Naive thymus-derived CD8-positive, alpha-beta T cell (primary cell): ENCODE data around the gene ZNF212. TPM values are rescaled to one million over a fixed set of nuclear protein-coding genes. Genes with fewer than 3 reads are reported as not detected.
"Not testable (repeated sequence)": the region's sequence is repeated elsewhere in the genome, so short reads cannot be mapped to it uniquely, and the experiment has no call there.

Experiments used
- ATAC-seq, 2 donors: fragments of 150-1000 bp; cut with Tn5 transposase in 1 of 2; sonication (Bioruptor Pico), chemical (Tn5 transposase) in 1 of 2; 1 replicate in 1 of 2; 2 replicates in 1 of 2; pipeline ENCODE4 v1.10.0; 2021; ENCODE audit warnings: mild to moderate bottlenecking in 2 of 2, moderate library complexity in 2 of 2
- POLR2A ChIA-PET: fragments of 350-600 bp; sonication (Branson Sonifier 250); formaldehyde crosslinking; loops from one replicate; lab custom pipeline; 2021; ENCODE audit warnings: antibody characterized with exemption; lab: Charles Lee
- DNase-seq, 10 donors: peaks; one replicate each; pipeline versions ENCODE4 v3.0.0 to v3.0.0-alpha.2; 2020 to 2022
- H3K27ac Mint-ChIP-seq, 10 donors: one replicate each; pipeline ENCODE4 v1.8.0; 2020 to 2022; ENCODE audit warnings: mild to moderate bottlenecking in 10 of 10, mixed read lengths in 10 of 10, moderate library complexity in 4 of 10, inconsistent platforms in 1 of 10
- H3K27me3 Mint-ChIP-seq, 5 donors: one replicate each; pipeline ENCODE4 v1.8.0; 2021 to 2022; ENCODE audit warnings: mixed read lengths in 5 of 5
- H3K36me3 Mint-ChIP-seq, 3 donors: one replicate each; pipeline ENCODE4 v1.8.0; 2020 to 2022; ENCODE audit warnings: mixed read lengths in 3 of 3, mild to moderate bottlenecking in 2 of 3, inconsistent platforms in 1 of 3
- H3K4me1 Mint-ChIP-seq, 4 donors: one replicate each; pipeline ENCODE4 v1.8.0; 2021 to 2022; ENCODE audit warnings: mixed read lengths in 4 of 4
- H3K4me3 Mint-ChIP-seq, 10 donors: one replicate each; pipeline ENCODE4 v1.8.0; 2020 to 2022; ENCODE audit warnings: mild to moderate bottlenecking in 10 of 10, mixed read lengths in 10 of 10, moderate library complexity in 6 of 10, inconsistent platforms in 1 of 10
- H3K9me3 Mint-ChIP-seq, 9 donors: one replicate each; pipeline ENCODE4 v1.8.0; 2020 to 2022; ENCODE audit warnings: mixed read lengths in 9 of 9, mild to moderate bottlenecking in 3 of 9, inconsistent platforms in 1 of 9, moderate library complexity in 1 of 9
- polyA plus RNA-seq, 3 donors: library from polyadenylated mRNA; unstranded; fragments of 300-500 nt; fragmentation: Illumina TruSeq; gene quantifications; one replicate each; pipeline ENCODE4 v1.2.3, GENCODE V29; 2021
- total RNA-seq, 8 experiments: library from RNA in 2 of 8; stranded (reverse) in 2 of 8; gene quantifications; one replicate each; pipeline ENCODE4 v1.2.3 and lab custom pipeline; 2021 to 2026

ZNF212 gene
- total and polyA plus RNA-seq, 5 experiments from 2014 or later: 2.9 to 19.7 (median 8.6) TPM

- H3K9me3 Mint-ChIP-seq: peaks cover 0 to 9% (median 0%) of the 10 kb centered on the region in 9 donors
- POLR2A ChIA-PET: interaction anchor here (0.6 to 0.8 kb wide), 6 partner anchors 8 to 620 kb away, joined by 3 to 7 read pairs (median 4); partner anchors contain the start of gene ZNF783
- no peak for ATAC-seq
- H3K4me3 Mint-ChIP-seq: peak overlapping the region in 8 of 10 donors; percentile 36 to 96 (median 70)
- H3K27ac Mint-ChIP-seq: peak overlapping the region in 1 of 10 donors; percentile 30
- peaks cover 15 to 63% (median 49%) of the 10 kb centered on the region in 4 donors for H3K4me1 Mint-ChIP-seq
- no peak for DNase-seq
- H3K27me3 Mint-ChIP-seq: peaks cover 0 to 3% (median 2%) of the 10 kb centered on the region in 5 donors
- peaks cover 6 to 10% (median 7%) of the 10 kb centered on the region in 3 donors for H3K36me3 Mint-ChIP-seq
Measured at GRCh38 chr7:149241696-149242095, 2.2 kb downstream of the ZNF212 start.

- H3K27ac Mint-ChIP-seq: peak overlapping the region in 2 of 10 donors; percentile 27 to 51
- H3K27me3 Mint-ChIP-seq: no peaks in the 10 kb centered on the region
- POLR2A ChIA-PET: no interaction called here
- ATAC-seq (no peak), DNase-seq (no peak)
- no peak overlapping the region for H3K4me3 Mint-ChIP-seq
- H3K36me3 Mint-ChIP-seq: peaks cover 6 to 25% (median 7%) of the 10 kb centered on the region in 3 donors
- peaks cover 19 to 65% (median 51%) of the 10 kb centered on the region in 4 donors for H3K4me1 Mint-ChIP-seq
- peaks cover 0 to 9% (median 0%) of the 10 kb centered on the region in 9 donors for H3K9me3 Mint-ChIP-seq
Measured at GRCh38 chr7:149245244-149245643, 5.8 kb downstream of the ZNF212 start.

GRCh38 chr7:149245744-149246143 lies 6.3 kb downstream of the ZNF212 start:
- H3K4me3 Mint-ChIP-seq: peak overlapping the region in 1 of 10 donors; percentile 24
- H3K9me3 Mint-ChIP-seq: peaks cover 0 to 9% (median 0%) of the 10 kb centered on the region in 9 donors
- no peak for ATAC-seq
- H3K4me1 Mint-ChIP-seq: peaks cover 15 to 60% (median 46%) of the 10 kb centered on the region in 4 donors
- POLR2A ChIA-PET: interaction anchor here (0.6 kb wide), 1 partner anchor 586 kb away, joined by 3 read pairs; no protein-coding TSS in a partner anchor
- peak overlapping the region in 4 of 10 donors; percentile 18 to 89 (median 43) for H3K27ac Mint-ChIP-seq
- no peak for DNase-seq
- H3K27me3 Mint-ChIP-seq: no peaks in the 10 kb centered on the region
- H3K36me3 Mint-ChIP-seq: peaks cover 6 to 30% (median 7%) of the 10 kb centered on the region in 3 donors

- POLR2A ChIA-PET: no interaction called here
- Mint-ChIP-seq H3K27me3 (no peaks in the 10 kb centered on the region), H3K9me3 (no peaks in the 10 kb centered on the region), H3K4me1 (peaks cover 12 to 40% (median 31%) of the 10 kb centered on the region in 4 donors), H3K4me3 (no peak overlapping the region), H3K27ac (peak overlapping the region in 4 of 10 donors; percentile 30 to 82 (median 45)), H3K36me3 (peaks cover 0 to 54% (median 8%) of the 10 kb centered on the region in 3 donors)
- ATAC-seq: no peak
- no peak for DNase-seq
Measured at GRCh38 chr7:149248777-149249176, 9.3 kb downstream of the ZNF212 start.

GRCh38 chr7:149250151-149250550 lies 10.7 kb downstream of the ZNF212 start:
- Mint-ChIP-seq H3K4me1 (peaks cover 12 to 28% (median 25%) of the 10 kb centered on the region in 4 donors), H3K36me3 (peaks cover 0 to 58% (median 8%) of the 10 kb centered on the region in 3 donors)
- H3K27ac Mint-ChIP-seq, H3K27me3 Mint-ChIP-seq, ATAC-seq, H3K9me3 Mint-ChIP-seq, DNase-seq, H3K4me3 Mint-ChIP-seq: not testable (repeated sequence)
- POLR2A ChIA-PET: interaction anchor here (0.7 kb wide), 1 partner anchor 9 kb away, joined by 7 read pairs; no protein-coding TSS in a partner anchor

- Mint-ChIP-seq H3K4me1 (peaks cover 12 to 19% (median 15%) of the 10 kb centered on the region in 4 donors), H3K36me3 (peaks cover 0 to 66% (median 8%) of the 10 kb centered on the region in 3 donors)
- H3K4me3 Mint-ChIP-seq, H3K27ac Mint-ChIP-seq, ATAC-seq, H3K9me3 Mint-ChIP-seq, DNase-seq, H3K27me3 Mint-ChIP-seq: not testable (repeated sequence)
- POLR2A ChIA-PET: interaction anchor here (0.6 to 1.0 kb wide), 3 partner anchors 10 to 201 kb away, joined by 3 to 4 read pairs (median 3); no protein-coding TSS in a partner anchor
Measured at GRCh38 chr7:149251518-149251917, 12.1 kb downstream of the ZNF212 start.

GRCh38 chr7:149252378-149252777 lies 12.9 kb downstream of the ZNF212 start:
- Mint-ChIP-seq H3K27ac (peak overlapping the region in 1 of 10 donors; percentile 5), H3K27me3 (no peaks in the 10 kb centered on the region), H3K4me1 (peaks cover 12 to 18% (median 14%) of the 10 kb centered on the region in 4 donors), H3K4me3 (no peak overlapping the region), H3K36me3 (peaks cover 0 to 66% (median 8%) of the 10 kb centered on the region in 3 donors), H3K9me3 (no peaks in the 10 kb centered on the region)
- no peak for ATAC-seq
- no peak for DNase-seq
- POLR2A ChIA-PET: interaction anchor here (0.6 to 1.1 kb wide), 3 partner anchors 11 to 17 kb away, joined by 3 read pairs; no protein-coding TSS in a partner anchor

- no peaks in the 10 kb centered on the region for H3K9me3 Mint-ChIP-seq
- ATAC-seq (no peak), DNase-seq (no peak)
- peaks cover 0 to 56% (median 8%) of the 10 kb centered on the region in 3 donors for H3K36me3 Mint-ChIP-seq
- H3K4me1 Mint-ChIP-seq: peaks cover under 1 to 7% (median 6%) of the 10 kb centered on the region in 4 donors
- POLR2A ChIA-PET: interaction anchor here (1.1 kb wide), 1 partner anchor 11 kb away, joined by 3 read pairs; no protein-coding TSS in a partner anchor
- no peak overlapping the region for H3K4me3 Mint-ChIP-seq
- no peaks in the 10 kb centered on the region for H3K27me3 Mint-ChIP-seq
- no peak overlapping the region for H3K27ac Mint-ChIP-seq
Measured at GRCh38 chr7:149253665-149254064, 14.2 kb downstream of the ZNF212 start.

GRCh38 chr7:149254181-149254858 lies 14.9 kb downstream of the ZNF212 start:
- ATAC-seq (no peak), DNase-seq (no peak)
- POLR2A ChIA-PET: no interaction called here
- Mint-ChIP-seq H3K27me3 (no peaks in the 10 kb centered on the region), H3K9me3 (no peaks in the 10 kb centered on the region), H3K4me1 (peaks cover 0 to 7% (median under 1%) of the 10 kb centered on the region in 4 donors), H3K36me3 (peaks cover 0 to 53% (median 8%) of the 10 kb centered on the region in 3 donors), H3K27ac (peak overlapping the region in 1 of 10 donors; percentile 25), H3K4me3 (no peak overlapping the region)

GRCh38 chr7:149255174-149255573 lies 15.7 kb downstream of the ZNF212 start:
- no peak overlapping the region for H3K4me3 Mint-ChIP-seq

GRCh38 chr7:149256568-149256967 lies 17.1 kb downstream of the ZNF212 start:
- POLR2A ChIA-PET: interaction anchor here (0.6 kb wide), 1 partner anchor 14 kb away, joined by 5 read pairs; no protein-coding TSS in a partner anchor
- ATAC-seq (no peak), DNase-seq (no peak)
- H3K4me1 Mint-ChIP-seq: peaks cover 7 to 8% (median 7%) of the 10 kb centered on the region in 4 donors
- H3K27me3 Mint-ChIP-seq: no peaks in the 10 kb centered on the region
- no peak overlapping the region for H3K4me3 Mint-ChIP-seq
- H3K36me3 Mint-ChIP-seq: peaks cover 0 to 38% (median 8%) of the 10 kb centered on the region in 3 donors
- H3K9me3 Mint-ChIP-seq: no peaks in the 10 kb centered on the region
- H3K27ac Mint-ChIP-seq: peak overlapping the region in 3 of 10 donors; percentile 11 to 76 (median 57)

More at GRCh38 chr7:149255174-149255573, 15.7 kb downstream of the ZNF212 start:
- Mint-ChIP-seq H3K27me3 (no peaks in the 10 kb centered on the region), H3K27ac (peak overlapping the region in 1 of 10 donors; percentile 25), H3K9me3 (no peaks in the 10 kb centered on the region), H3K4me1 (peaks cover 0 to 7% (median under 1%) of the 10 kb centered on the region in 4 donors), H3K36me3 (peaks cover 0 to 51% (median 8%) of the 10 kb centered on the region in 3 donors)
- ATAC-seq: no peak
- POLR2A ChIA-PET: no interaction called here
- DNase-seq: no peak

GRCh38 chr7:149257146-149257545 lies 17.7 kb downstream of the ZNF212 start:
- Mint-ChIP-seq H3K27me3 (no peaks in the 10 kb centered on the region), H3K27ac (peak overlapping the region in 3 of 10 donors; percentile 3 to 33 (median 11)), H3K4me3 (no peak overlapping the region), H3K4me1 (peaks cover 8 to 9% (median 8%) of the 10 kb centered on the region in 4 donors), H3K9me3 (no peaks in the 10 kb centered on the region), H3K36me3 (peaks cover 0 to 32% (median 8%) of the 10 kb centered on the region in 3 donors)
- ATAC-seq: no peak
- POLR2A ChIA-PET: no interaction called here
- DNase-seq: no peak
